Ramos (cell line): ENCODE measurements around the gene COBLL1.

Source experiments
- in situ Hi-C: fragments of 300-500 bp; cut with MboI; formaldehyde crosslinking; loops from one replicate; pipeline ENCODE4 v1.14.3; 2022; ENCODE audit warnings: low sequenced_read_pairs; ENCODE audit not compliant: unreplicated experiment

Gene COBLL1

GRCh38 chr2:164760179-164760578 lies 81.4 kb downstream of the COBLL1 start:
- in situ Hi-C loops: no loop called here

- in situ Hi-C loops: no loop called here
These were observed 83.5 kb downstream of the COBLL1 start for GRCh38 chr2:164757934-164758695.

GRCh38 chr2:164756773-164757172 lies 84.8 kb downstream of the COBLL1 start:
- in situ Hi-C loops: no loop called here

GRCh38 chr2:164755952-164756351 lies 85.7 kb downstream of the COBLL1 start:
- in situ Hi-C loops: no loop called here

- in situ Hi-C loops: no loop called here
These were observed 87.2 kb downstream of the COBLL1 start for GRCh38 chr2:164754157-164755093.

GRCh38 chr2:164752956-164753355 lies 88.7 kb downstream of the COBLL1 start:
- in situ Hi-C loops: no loop called here

- in situ Hi-C loops: loop anchor here (25.0 kb wide), 1 partner anchor 164 kb away; no protein-coding TSS in a partner anchor
These were observed 93.7 kb downstream of the COBLL1 start for GRCh38 chr2:164747783-164748433.

- in situ Hi-C loops: loop anchor here (25.0 kb wide), 1 partner anchor 165 kb away; no protein-coding TSS in a partner anchor
These were observed 94.5 kb downstream of the COBLL1 start for GRCh38 chr2:164747140-164747539.

- in situ Hi-C loops: loop anchor here (25.0 kb wide), 1 partner anchor 166 kb away; no protein-coding TSS in a partner anchor
These were observed 94.9 kb downstream of the COBLL1 start for GRCh38 chr2:164746713-164747112.

GRCh38 chr2:164745012-164745797 lies 96.4 kb downstream of the COBLL1 start:
- in situ Hi-C loops: loop anchor here (25.0 kb wide), 1 partner anchor 167 kb away; no protein-coding TSS in a partner anchor

- in situ Hi-C loops: loop anchor here (25.0 kb wide), 1 partner anchor 169 kb away; no protein-coding TSS in a partner anchor
These were observed 98.8 kb downstream of the COBLL1 start for GRCh38 chr2:164742738-164743317.

- in situ Hi-C loops: loop anchor here (25.0 kb wide), 1 partner anchor 172 kb away; no protein-coding TSS in a partner anchor
These were observed 101.7 kb downstream of the COBLL1 start for GRCh38 chr2:164739966-164740365.

GRCh38 chr2:164737612-164738081 lies 104.0 kb downstream of the COBLL1 start:
- in situ Hi-C loops: loop anchor here (25.0 kb wide), 1 partner anchor 175 kb away; no protein-coding TSS in a partner anchor

GRCh38 chr2:164735309-164735919 lies 106.2 kb downstream of the COBLL1 start:
- in situ Hi-C loops: loop anchor here (25.0 kb wide), 1 partner anchor 177 kb away; no protein-coding TSS in a partner anchor

GRCh38 chr2:164734196-164734595 lies 107.4 kb downstream of the COBLL1 start:
- in situ Hi-C loops: loop anchor here (25.0 kb wide), 1 partner anchor 178 kb away; no protein-coding TSS in a partner anchor

- in situ Hi-C loops: loop anchor here (25.0 kb wide), 1 partner anchor 187 kb away; no protein-coding TSS in a partner anchor
These were observed 116.1 kb downstream of the COBLL1 start for GRCh38 chr2:164725542-164725941.

GRCh38 chr2:164722616-164723338 lies 118.8 kb downstream of the COBLL1 start:
- in situ Hi-C loops: no loop called here

GRCh38 chr2:164721430-164721829 lies 120.2 kb downstream of the COBLL1 start:
- in situ Hi-C loops: no loop called here
